Measurements from ENCODE around the gene SP6. TPM values are rescaled to one million over a fixed set of nuclear protein-coding genes. Genes with fewer than 3 reads are reported as not detected.

Gene SP6
- total and polyA plus RNA-seq, 2 of the 8 experiments (the other 6 are each of a cell fraction or from before 2014, with no cell fraction given): 1.2 to 1.5 TPM

GRCh38 chr17:47895347-47895855, 44.4 kb upstream of the SP6 start:
- no peak overlapping the region for H3K56ac ChIP-seq (replicated peaks; ENCODE audit: insufficient read length, low read depth, low read length)
- H3K27ac ChIP-seq (ENCODE audit: low read depth, low read length): peak overlapping the region; percentile 72; the same call in 1 of the 2 replicates
- peaks cover 0 to 21% of the 10 kb centered on the region in 2 experiments; a peak in 3 of 4 replicates for H3K79me2 ChIP-seq (ENCODE audit: control insufficient read depth in 1 of 2, insufficient read depth in 2 of 2, low read length in 2 of 2)
- peak overlapping the region; percentile 82 to 92 (median 86) for H3K4me3 ChIP-seq (ENCODE audit: extremely low read depth in 1 of 4, insufficient read depth in 2 of 4, low read depth in 3 of 4, low read length in 4 of 4)
- H3K4me1 ChIP-seq (replicated peaks in 1 of 4; ENCODE audit: control insufficient read depth in 3 of 4, insufficient read depth in 4 of 4, low read length in 3 of 4): peaks cover 0 to 5% (median 2%) of the 10 kb centered on the region in 4 experiments; a peak in 2 of 7 replicates
- no peak overlapping the region for H4K8ac ChIP-seq (ENCODE audit: extremely low read depth, insufficient read depth, low read length)
- H3K23me2 ChIP-seq (ENCODE audit: low read depth, low read length): peaks cover 4% of the 10 kb centered on the region
- ChIA-PET POLR2A (ENCODE audit: partially characterized antibody) (interaction anchor here (0.6 to 8.9 kb wide), 24 partner anchors 10 to 196 kb away, joined by 3 to 134 read pairs (median 5); partner anchors contain the start of genes CDK5RAP3, LRRC46, MRPL10 and PNPO), CTCF (ENCODE audit: partially characterized antibody) (interaction anchor here (0.7 to 18.8 kb wide), 14 partner anchors 10 to 122 kb away, joined by 3 to 1206 read pairs (median 4); partner anchors contain the start of genes PRR15L, SCRN2 and SP6)
- H4K5ac ChIP-seq (ENCODE audit: insufficient read length, low read depth, low read length): peak overlapping the region; percentile 23
- no peak for DNase-seq (ENCODE audit: low read depth in 1 of 2, low spot score in 2 of 2)
- H3K4ac ChIP-seq (replicated peaks; ENCODE audit: insufficient read length, low read depth, low read length): no peak overlapping the region
- H3K4me2 ChIP-seq (ENCODE audit: insufficient read depth in 1 of 2, low read depth in 2 of 2, low read length in 2 of 2): peak overlapping the region; percentile 95 to 100
- H3K9me3 ChIP-seq (ENCODE audit: insufficient read depth in 2 of 2, low read depth in 1 of 2, low read length in 1 of 2): no peaks in the 10 kb centered on the region
- 2% methylated on average over 25 of the region's 25 CpGs; no CpG with 5 or more reads in 1 of the 2 experiments for WGBS, 2 experiments (ENCODE audit: extremely low coverage in 1 of 2, insufficient coverage in 1 of 2, insufficient read length in 1 of 2, insufficient replicate concordance in 2 of 2, low coverage in 1 of 2, low lambda C conversion rate in 2 of 2, missing lambda C conversion rate in 1 of 2)
- H3K14ac ChIP-seq (ENCODE audit: insufficient read length): no peak overlapping the region
- H3K23ac ChIP-seq (ENCODE audit: insufficient read length): no peak overlapping the region
- H4K20me1 ChIP-seq (replicated peaks in 1 of 2; ENCODE audit: control insufficient read depth in 1 of 2, insufficient read depth in 2 of 2, low read length in 2 of 2): no peaks in the 10 kb centered on the region
- H2BK120ac ChIP-seq (replicated peaks; ENCODE audit: low read depth, low read length): no peak overlapping the region
- no peak overlapping the region for H2AK5ac ChIP-seq (ENCODE audit: low read depth, low read length)
- peaks cover 10% of the 10 kb centered on the region; the same call in 1 of the 2 replicates for H3K79me1 ChIP-seq (ENCODE audit: low read depth, low read length)
- H3K36me3 ChIP-seq (ENCODE audit: control insufficient read depth in 2 of 4, insufficient read depth in 4 of 4, low read length in 3 of 4): no peaks in the 10 kb centered on the region
- no peak overlapping the region for H2BK12ac ChIP-seq (ENCODE audit: low read depth, low read length)
- no peak overlapping the region for H2BK5ac ChIP-seq (ENCODE audit: low read depth, low read length)
- peak overlapping the region; percentile 65 to 85 (median 72) for H3K9ac ChIP-seq (replicated peaks in 1 of 4; ENCODE audit: extremely low read depth in 1 of 4, low read depth in 3 of 4, low read length in 3 of 4)
- 0 out of 2 replicates have a peak overlapping the region, but pooled peaks have one; percentile 25 for H2BK15ac ChIP-seq (ENCODE audit: low read length)
- peak overlapping the region; percentile 68; the same call in 1 of the 2 replicates for H2AFZ ChIP-seq (ENCODE audit: low read length)
- H3K27me3 ChIP-seq (replicated peaks in 1 of 4; ENCODE audit: control insufficient read depth in 3 of 4, extremely low read depth in 1 of 4, insufficient read depth in 3 of 4, low read length in 3 of 4): no peaks in the 10 kb centered on the region; a peak in 1 of 7 replicates
- FAIRE-seq: no peak
- peak overlapping the region; percentile 25; the same call in 1 of the 2 replicates for H3K18ac ChIP-seq (ENCODE audit: extremely low read depth, low read length)
- H2BK20ac ChIP-seq (ENCODE audit: low read length): no peak overlapping the region
- H4K91ac ChIP-seq (replicated peaks; ENCODE audit: insufficient read length, low read length): no peak overlapping the region
- TF ChIP-seq CEBPB (IDR thresholded peaks at IDR 0.05; ENCODE audit: low read depth, low read length) (no peak), PHF8 (conservative IDR thresholded peaks at IDR 0.05; ENCODE audit: low read depth, low read length) (peak; percentile 48), SP4 (IDR thresholded peaks at IDR 0.05; ENCODE audit: low read length) (no peak), HDAC2 (IDR thresholded peaks at IDR 0.05; ENCODE audit: borderline replicate concordance in 1 of 2, low read depth in 2 of 2, low read length in 2 of 2) (peak in 1 of 2 experiments; percentile 32; a peak in 1 of 4 replicates), TAF1 (IDR thresholded peaks at IDR 0.05; ENCODE audit: low read depth, low read length) (peak; percentile 86), KDM1A (IDR thresholded peaks at IDR 0.05; ENCODE audit: borderline replicate concordance, low read length) (no peak), ATF3 (IDR thresholded peaks at IDR 0.05; ENCODE audit: insufficient read depth, low read depth, low read length) (no peak), CBX8 (IDR thresholded peaks at IDR 0.05; ENCODE audit: borderline replicate concordance, low read depth, low read length) (no peak), SIRT6 (IDR thresholded peaks at IDR 0.05; ENCODE audit: low read length) (no peak), E2F6 (IDR thresholded peaks at IDR 0.05) (no peak), KDM4A (IDR thresholded peaks at IDR 0.05; ENCODE audit: low read depth, low read length, severe bottlenecking) (no peak)

Data from H1 (cell line).